ENCODE data around the gene NOP56.

NOP56 gene, protein sequence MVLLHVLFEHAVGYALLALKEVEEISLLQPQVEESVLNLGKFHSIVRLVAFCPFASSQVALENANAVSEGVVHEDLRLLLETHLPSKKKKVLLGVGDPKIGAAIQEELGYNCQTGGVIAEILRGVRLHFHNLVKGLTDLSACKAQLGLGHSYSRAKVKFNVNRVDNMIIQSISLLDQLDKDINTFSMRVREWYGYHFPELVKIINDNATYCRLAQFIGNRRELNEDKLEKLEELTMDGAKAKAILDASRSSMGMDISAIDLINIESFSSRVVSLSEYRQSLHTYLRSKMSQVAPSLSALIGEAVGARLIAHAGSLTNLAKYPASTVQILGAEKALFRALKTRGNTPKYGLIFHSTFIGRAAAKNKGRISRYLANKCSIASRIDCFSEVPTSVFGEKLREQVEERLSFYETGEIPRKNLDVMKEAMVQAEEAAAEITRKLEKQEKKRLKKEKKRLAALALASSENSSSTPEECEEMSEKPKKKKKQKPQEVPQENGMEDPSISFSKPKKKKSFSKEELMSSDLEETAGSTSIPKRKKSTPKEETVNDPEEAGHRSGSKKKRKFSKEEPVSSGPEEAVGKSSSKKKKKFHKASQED

DNA sequence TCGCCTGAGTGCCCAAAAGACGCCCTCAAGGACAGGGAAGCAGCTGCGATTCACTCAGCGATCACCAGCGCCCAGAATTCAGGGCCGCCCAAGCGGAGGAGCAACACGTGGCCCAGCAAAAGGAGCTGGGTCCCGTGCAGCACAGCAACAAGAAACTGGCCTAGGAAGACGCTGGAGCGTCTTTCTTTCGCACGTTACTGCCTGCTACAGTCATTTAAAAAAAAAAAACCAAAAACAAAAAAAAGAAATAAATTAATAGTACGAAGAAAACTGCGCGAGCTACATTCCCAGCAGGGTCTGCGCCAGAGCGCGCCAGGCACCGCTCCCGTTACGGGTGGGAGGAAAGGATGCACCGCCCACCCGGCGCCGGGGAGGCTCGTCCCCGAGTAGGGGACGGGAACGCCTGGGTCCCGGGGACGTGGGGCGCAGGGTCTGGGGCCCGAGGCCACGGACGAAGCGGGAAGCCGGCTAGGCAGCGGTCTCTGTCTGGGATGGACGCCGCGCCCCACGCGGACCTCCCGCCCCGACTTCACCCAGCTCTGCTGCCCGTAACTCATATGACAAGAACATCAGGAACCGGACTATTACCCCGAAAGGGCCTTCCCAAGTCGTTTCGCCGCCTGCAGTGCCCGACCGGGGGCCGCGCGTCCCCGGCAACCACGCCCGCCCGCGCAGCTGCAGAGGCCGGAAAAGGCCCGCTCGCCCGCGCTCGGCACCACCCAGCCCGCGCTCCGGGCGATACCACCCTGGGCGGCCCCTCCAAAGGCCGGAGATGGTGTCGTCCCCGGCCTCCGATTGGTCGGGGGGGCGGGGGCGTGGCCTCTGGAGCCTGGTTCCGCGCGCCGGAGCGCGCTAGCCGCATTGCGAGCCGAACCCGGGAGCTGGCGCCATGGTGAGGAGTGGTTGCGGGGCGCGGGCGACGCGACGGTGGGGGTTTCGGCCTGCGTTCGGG lies at the start of gene NOP56:
NOP56 (plus strand) TSS at position 861 of the 952 bp plus-strand sequence; CDS start at position 890, 29 bp downstream.
- Histone ChIP-seq H3K4me1 (ENCODE audit: control insufficient read depth, low read depth, low read length) (peaks cover 7% of the 10 kb centered on the region), H3K36me3 (ENCODE audit: control insufficient read depth, low read depth, low read length) (peaks cover 40% of the 10 kb centered on the region), H3K9ac (ENCODE audit: low read length) (peak within 1 kb of the TSS; percentile 94), H3K27ac (ENCODE audit: low read length) (peak within 1 kb of the TSS; percentile 88), H3K27me3 (ENCODE audit: control insufficient read depth, insufficient read depth, low read length) (no peaks in the 10 kb centered on the region), H3K9me3 (ENCODE audit: control insufficient read depth, low read depth, low read length) (no peaks in the 10 kb centered on the region), H3K4me3 (ENCODE audit: low read length) (peak within 1 kb of the TSS; percentile 98)

GRCh38 chr20:2602746-2603145 lies 49.7 kb upstream of the NOP56 start:
- no peak overlapping the region for H3K9ac ChIP-seq (ENCODE audit: low read length)
- H3K27ac ChIP-seq (ENCODE audit: low read length), result no peak overlapping the region
- no peaks in the 10 kb centered on the region for H3K36me3 ChIP-seq (ENCODE audit: control insufficient read depth, low read depth, low read length)
- H3K27me3 ChIP-seq (ENCODE audit: control insufficient read depth, insufficient read depth, low read length), result no peaks in the 10 kb centered on the region
- no peaks in the 10 kb centered on the region for H3K9me3 ChIP-seq (ENCODE audit: control insufficient read depth, low read depth, low read length)
- peaks cover 6% of the 10 kb centered on the region for H3K4me1 ChIP-seq (ENCODE audit: control insufficient read depth, low read depth, low read length)
- H3K4me3 ChIP-seq (ENCODE audit: low read length), result no peak overlapping the region

- Histone ChIP-seq H3K9me3 (ENCODE audit: control insufficient read depth, low read depth, low read length) (no peaks in the 10 kb centered on the region), H3K36me3 (ENCODE audit: control insufficient read depth, low read depth, low read length) (no peaks in the 10 kb centered on the region), H3K4me1 (ENCODE audit: control insufficient read depth, low read depth, low read length) (peaks cover 6% of the 10 kb centered on the region), H3K4me3 (ENCODE audit: low read length) (no peak overlapping the region), H3K9ac (ENCODE audit: low read length) (no peak overlapping the region), H3K27ac (ENCODE audit: low read length) (no peak overlapping the region), H3K27me3 (ENCODE audit: control insufficient read depth, insufficient read depth, low read length) (no peaks in the 10 kb centered on the region)
These were observed 48.5 kb upstream of the NOP56 start for GRCh38 chr20:2603816-2604505.

- no peak overlapping the region for H3K9ac ChIP-seq (ENCODE audit: low read length)
- H3K27ac ChIP-seq (ENCODE audit: low read length), result no peak overlapping the region
- H3K27me3 ChIP-seq (ENCODE audit: control insufficient read depth, insufficient read depth, low read length), result no peaks in the 10 kb centered on the region
- peaks cover 6% of the 10 kb centered on the region for H3K4me1 ChIP-seq (ENCODE audit: control insufficient read depth, low read depth, low read length)
- no peaks in the 10 kb centered on the region for H3K36me3 ChIP-seq (ENCODE audit: control insufficient read depth, low read depth, low read length)
- H3K9me3 ChIP-seq (ENCODE audit: control insufficient read depth, low read depth, low read length), result no peaks in the 10 kb centered on the region
- no peak overlapping the region for H3K4me3 ChIP-seq (ENCODE audit: low read length)
These were observed 48.0 kb upstream of the NOP56 start for GRCh38 chr20:2604506-2604835.

DNA sequence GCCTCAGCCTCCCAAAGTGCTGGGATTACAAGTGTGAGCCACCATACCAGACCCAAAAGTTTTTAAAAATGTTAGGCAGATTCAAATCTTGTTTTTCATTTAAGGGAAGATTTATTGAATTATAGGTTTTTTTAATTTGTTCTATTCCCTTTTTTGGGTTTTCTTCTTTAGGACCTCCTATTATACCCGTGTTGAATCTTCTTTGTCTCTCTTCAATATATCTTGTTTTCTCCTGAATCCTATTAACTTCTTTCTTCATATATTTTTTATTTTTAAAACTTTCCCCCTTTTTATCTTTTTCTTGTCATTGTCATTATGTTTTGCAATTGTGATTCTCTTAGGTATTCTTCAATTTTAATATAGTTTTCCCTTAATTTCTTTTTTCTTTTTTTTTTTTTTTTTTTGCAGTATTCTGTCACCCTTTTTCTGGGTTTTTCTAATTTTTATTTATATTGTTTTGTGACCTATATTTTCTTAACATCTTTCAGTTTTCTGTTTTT lies 45.9 kb upstream of the NOP56 start:
- no peak overlapping the region for H3K27ac ChIP-seq (ENCODE audit: low read length)

DNA sequence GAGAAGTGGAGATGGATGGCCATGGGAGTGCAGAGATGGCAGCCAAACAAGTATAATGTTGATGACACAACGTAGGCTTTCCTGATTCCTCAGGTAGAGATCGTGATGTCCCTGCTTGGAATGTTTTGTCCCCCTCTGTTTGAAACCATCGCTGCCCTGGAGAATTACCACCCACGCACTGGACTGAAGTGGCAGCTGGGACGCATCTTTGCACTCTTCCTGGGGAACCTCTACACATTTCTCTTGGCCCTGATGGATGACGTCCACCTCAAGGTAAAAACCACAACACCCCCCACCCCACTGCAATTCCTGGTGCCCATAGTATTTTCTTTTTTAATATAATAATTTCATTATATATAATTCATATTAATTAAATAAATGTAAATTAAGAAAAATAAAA lies 42.1 kb upstream of the NOP56 start:
- Histone ChIP-seq H3K36me3 (ENCODE audit: control insufficient read depth, low read depth, low read length) (no peaks in the 10 kb centered on the region), H3K9ac (ENCODE audit: low read length) (no peak overlapping the region), H3K9me3 (ENCODE audit: control insufficient read depth, low read depth, low read length) (no peaks in the 10 kb centered on the region), H3K4me3 (ENCODE audit: low read length) (no peak overlapping the region), H3K27ac (ENCODE audit: low read length) (no peak overlapping the region), H3K4me1 (ENCODE audit: control insufficient read depth, low read depth, low read length) (no peaks in the 10 kb centered on the region), H3K27me3 (ENCODE audit: control insufficient read depth, insufficient read depth, low read length) (no peaks in the 10 kb centered on the region)

More for the DNA sequence above, 45.9 kb upstream of the NOP56 start:
- H3K4me3 ChIP-seq (ENCODE audit: low read length), result no peak overlapping the region
- H3K9ac ChIP-seq (ENCODE audit: low read length), result no peak overlapping the region
- no peaks in the 10 kb centered on the region for H3K27me3 ChIP-seq (ENCODE audit: control insufficient read depth, insufficient read depth, low read length)
- H3K4me1 ChIP-seq (ENCODE audit: control insufficient read depth, low read depth, low read length), result peaks cover 6% of the 10 kb centered on the region
- no peaks in the 10 kb centered on the region for H3K36me3 ChIP-seq (ENCODE audit: control insufficient read depth, low read depth, low read length)
- no peaks in the 10 kb centered on the region for H3K9me3 ChIP-seq (ENCODE audit: control insufficient read depth, low read depth, low read length)

DNA sequence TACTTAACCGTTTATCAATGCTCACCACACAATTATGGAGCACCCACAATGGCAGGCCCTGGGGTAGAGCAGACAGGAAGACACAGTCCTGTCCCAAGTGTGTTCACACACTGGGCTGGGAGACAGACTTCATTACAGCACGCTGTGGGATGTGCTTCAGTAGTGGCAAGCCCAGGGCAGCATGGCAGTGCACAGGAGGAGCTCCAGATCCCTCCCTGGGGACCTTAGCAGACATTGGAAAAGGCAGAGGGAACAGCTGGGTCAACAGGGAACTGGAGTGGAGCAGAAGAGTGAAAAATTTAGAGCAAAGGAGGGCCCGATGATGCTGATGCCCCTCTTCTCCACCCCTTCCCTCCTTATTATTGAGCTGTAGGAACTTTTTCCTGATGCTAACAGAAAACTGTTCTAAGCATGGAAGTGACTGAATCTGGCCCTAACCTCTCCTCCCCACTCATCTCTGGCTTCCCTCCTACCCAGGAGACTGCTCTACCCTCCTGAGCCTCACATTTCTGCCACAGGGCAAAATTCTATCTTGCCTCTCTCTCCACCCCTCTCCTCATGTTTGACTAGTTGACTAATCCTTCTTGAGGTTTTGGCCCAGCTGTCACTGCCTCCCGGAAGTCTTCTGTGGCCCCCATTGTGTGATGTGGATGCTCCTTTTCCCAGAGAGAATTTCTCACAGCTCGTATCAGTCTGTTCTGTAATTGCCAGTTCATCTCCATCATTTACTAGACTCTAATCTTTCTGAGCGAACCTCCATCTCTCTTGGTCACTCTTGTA lies 41.3 kb upstream of the NOP56 start:
- Histone ChIP-seq H3K27me3 (ENCODE audit: control insufficient read depth, insufficient read depth, low read length) (no peaks in the 10 kb centered on the region), H3K9ac (ENCODE audit: low read length) (no peak overlapping the region), H3K27ac (ENCODE audit: low read length) (no peak overlapping the region), H3K4me1 (ENCODE audit: control insufficient read depth, low read depth, low read length) (no peaks in the 10 kb centered on the region), H3K4me3 (ENCODE audit: low read length) (no peak overlapping the region), H3K36me3 (ENCODE audit: control insufficient read depth, low read depth, low read length) (no peaks in the 10 kb centered on the region), H3K9me3 (ENCODE audit: control insufficient read depth, low read depth, low read length) (no peaks in the 10 kb centered on the region)

- Histone ChIP-seq H3K27ac (ENCODE audit: low read length) (no peak overlapping the region), H3K9me3 (ENCODE audit: control insufficient read depth, low read depth, low read length) (no peaks in the 10 kb centered on the region), H3K9ac (ENCODE audit: low read length) (no peak overlapping the region), H3K4me3 (ENCODE audit: low read length) (no peak overlapping the region), H3K4me1 (ENCODE audit: control insufficient read depth, low read depth, low read length) (no peaks in the 10 kb centered on the region), H3K36me3 (ENCODE audit: control insufficient read depth, low read depth, low read length) (no peaks in the 10 kb centered on the region), H3K27me3 (ENCODE audit: control insufficient read depth, insufficient read depth, low read length) (no peaks in the 10 kb centered on the region)
These were observed 40.4 kb upstream of the NOP56 start for GRCh38 chr20:2612073-2612472.

DNA sequence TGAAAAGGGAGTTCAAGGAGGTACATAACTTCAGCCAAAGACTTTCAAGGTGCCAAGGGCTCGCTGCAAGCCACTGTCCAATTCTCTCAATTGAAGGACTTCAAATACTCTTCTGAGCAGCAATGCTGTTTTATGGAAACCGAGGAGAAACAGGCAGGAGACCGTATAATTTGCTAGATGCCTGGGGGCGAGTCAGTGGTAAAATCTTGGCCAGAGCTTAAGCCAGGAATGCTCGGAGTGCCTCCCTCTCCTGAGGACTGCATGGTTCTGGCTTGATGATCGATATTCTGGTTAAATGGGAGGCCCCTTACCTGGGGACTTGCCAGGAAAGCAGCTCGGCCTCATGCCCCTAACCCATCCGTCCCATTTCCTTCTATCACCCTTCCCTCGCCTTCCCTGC lies 35.8 kb upstream of the NOP56 start:
- Histone ChIP-seq H3K4me3 (ENCODE audit: low read length) (no peak overlapping the region), H3K4me1 (ENCODE audit: control insufficient read depth, low read depth, low read length) (no peaks in the 10 kb centered on the region), H3K36me3 (ENCODE audit: control insufficient read depth, low read depth, low read length) (no peaks in the 10 kb centered on the region), H3K27me3 (ENCODE audit: control insufficient read depth, insufficient read depth, low read length) (peaks cover 5% of the 10 kb centered on the region), H3K9me3 (ENCODE audit: control insufficient read depth, low read depth, low read length) (no peaks in the 10 kb centered on the region), H3K27ac (ENCODE audit: low read length) (no peak overlapping the region), H3K9ac (ENCODE audit: low read length) (no peak overlapping the region)

DNA sequence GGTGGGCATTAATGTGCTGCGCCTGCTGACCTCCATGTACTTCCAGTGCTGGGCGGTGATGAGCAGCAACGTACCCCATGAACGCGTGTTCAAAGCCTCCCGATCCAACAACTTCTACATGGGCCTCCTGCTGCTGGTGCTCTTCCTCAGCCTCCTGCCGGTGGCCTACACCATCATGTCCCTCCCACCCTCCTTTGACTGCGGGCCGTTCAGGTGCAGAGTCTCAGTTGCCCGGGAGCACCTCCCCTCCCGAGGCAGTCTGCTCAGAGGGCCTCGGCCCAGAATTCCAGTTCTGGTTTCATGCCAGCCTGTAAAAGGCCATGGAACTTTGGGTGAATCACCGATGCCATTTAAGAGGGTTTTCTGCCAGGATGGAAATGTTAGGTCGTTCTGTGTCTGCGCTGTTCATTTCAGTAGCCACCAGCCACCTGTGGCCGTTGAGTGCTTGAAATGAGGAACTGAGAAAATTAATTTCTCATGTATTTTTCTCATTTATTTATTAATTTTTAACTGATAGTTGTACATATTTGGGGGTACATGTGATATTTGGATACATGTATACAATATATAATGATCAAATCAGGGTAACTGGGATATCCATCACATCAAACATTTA lies 35.2 kb upstream of the NOP56 start:
- Histone ChIP-seq H3K36me3 (ENCODE audit: control insufficient read depth, low read depth, low read length) (no peaks in the 10 kb centered on the region), H3K4me1 (ENCODE audit: control insufficient read depth, low read depth, low read length) (no peaks in the 10 kb centered on the region), H3K27me3 (ENCODE audit: control insufficient read depth, insufficient read depth, low read length) (peaks cover 5% of the 10 kb centered on the region), H3K27ac (ENCODE audit: low read length) (no peak overlapping the region), H3K9me3 (ENCODE audit: control insufficient read depth, low read depth, low read length) (no peaks in the 10 kb centered on the region), H3K4me3 (ENCODE audit: low read length) (no peak overlapping the region), H3K9ac (ENCODE audit: low read length) (no peak overlapping the region)

Measured in iPS-18a (cell line).